Posterior vena cava (tissue), 2 donors: ENCODE measurements around the gene ASPSCR1. TPM values are rescaled to one million over a fixed set of nuclear protein-coding genes. Genes with fewer than 3 reads are reported as not detected.

Source experiments
- total RNA-seq, 2 donors: library from RNA; stranded (reverse); fragmentation: NEBNext Ultra II Directional; extraction: Animal tissue kit (Norgen Biotek cat#: 25700); gene quantifications; one replicate each; pipeline ENCODE4 v1.2.1, GENCODE V29; 2021
- donor health status: DM: yes; HTN: yes; CAD: no.
- donor health status: DM: yes; HTN: yes; CAD: no.

Gene ASPSCR1
- total RNA-seq, 2 donors from 2014 or later = 19.6 to 25.2 TPM

Other genes with a start within 250 kb of the ASPSCR1 start
- gene GCGR, start 173.5 kb upstream of the ASPSCR1 start, total RNA-seq = not detected
- 100 to 1,000 TPM in 1 of 2 donors, 10 to 100 TPM in 1; 97.6 to 101 TPM for gene MCRIP1, start 144.3 kb upstream of the ASPSCR1 start, total RNA-seq
- gene PPP1R27, start 142.6 kb upstream of the ASPSCR1 start, total RNA-seq = not detected
- 100 to 1,000 TPM; 339 to 482 TPM for gene P4HB, start 117.1 kb upstream of the ASPSCR1 start, total RNA-seq
- 100 to 1,000 TPM; 375 to 421 TPM for gene ARHGDIA, start 106.3 kb upstream of the ASPSCR1 start, total RNA-seq
- 10 to 100 TPM; 34.3 to 36.3 TPM for gene ALYREF, start 86.0 kb upstream of the ASPSCR1 start, total RNA-seq
- gene ANAPC11, start 85.9 kb upstream of the ASPSCR1 start, total RNA-seq = 10 to 100 TPM; 73.3 to 84.8 TPM
- under 1 TPM; 0.29 to 0.46 TPM for gene NPB, start 75.4 kb upstream of the ASPSCR1 start, total RNA-seq
- 10 to 100 TPM in 1 of 2 donors, 1 to 10 TPM in 1; 8.7 to 14.9 TPM for gene PCYT2, start 66.2 kb upstream of the ASPSCR1 start, total RNA-seq
- gene SIRT7, start 59.5 kb upstream of the ASPSCR1 start, total RNA-seq = 10 to 100 TPM; 11.8 to 13.1 TPM
- 10 to 100 TPM; 25.0 to 36.2 TPM for gene MAFG, start 49.9 kb upstream of the ASPSCR1 start, total RNA-seq
- 10 to 100 TPM in 1 of 2 donors, 1 to 10 TPM in 1; 6.7 to 16.6 TPM for gene PYCR1, start 40.3 kb upstream of the ASPSCR1 start, total RNA-seq
- gene MYADML2, start 30.4 kb upstream of the ASPSCR1 start, total RNA-seq = not detected
- gene NOTUM, start 16.4 kb upstream of the ASPSCR1 start, total RNA-seq = not detected
- gene CENPX, start 45.2 kb downstream of the ASPSCR1 start, total RNA-seq = 10 to 100 TPM; 30.9 to 31.7 TPM
- 1 to 10 TPM; 3.8 to 5.7 TPM for gene LRRC45, start 45.7 kb downstream of the ASPSCR1 start, total RNA-seq
- gene RAC3, start 54.0 kb downstream of the ASPSCR1 start, total RNA-seq = 1 to 10 TPM; 1.0 to 1.3 TPM
- gene DCXR, start 60.1 kb downstream of the ASPSCR1 start, total RNA-seq = 10 to 100 TPM; 44.1 to 52.1 TPM
- 10 to 100 TPM; 23.7 to 26.4 TPM for gene RFNG, start 74.2 kb downstream of the ASPSCR1 start, total RNA-seq
- 10 to 100 TPM; 54.6 to 62.7 TPM for gene GPS1, start 74.3 kb downstream of the ASPSCR1 start, total RNA-seq
- gene DUS1L, start 88.2 kb downstream of the ASPSCR1 start, total RNA-seq = 10 to 100 TPM; 47.8 to 48.6 TPM
- gene FASN, start 120.6 kb downstream of the ASPSCR1 start, total RNA-seq = 10 to 100 TPM; 41.9 to 50.6 TPM
- 10 to 100 TPM; 20.3 to 28.5 TPM for gene CCDC57, start 235.2 kb downstream of the ASPSCR1 start, total RNA-seq